GM12865 (cell line): Measurements from ENCODE around the gene COX4I2.

ENCODE experiments used
- DNase-seq: peaks from one replicate; pipeline ENCODE4 v3.0.0; 2010; ENCODE audit warnings: low read depth
- H3K4me3 ChIP-seq: 2 replicates; pipeline ENCODE4 v1.5.1; 2011; ENCODE audit warnings: mild to moderate bottlenecking, low read depth, low read length, control low read depth
- TF ChIP-seq, protein P1 (sequence below): IDR thresholded peaks from 2 replicates; pipeline ENCODE4 v1.5.1; 2011; ENCODE audit warnings: low read length, control low read depth, low read depth, inconsistent platforms; ENCODE audit not compliant: insufficient read depth; ENCODE audit errors: missing control alignments

Gene COX4I2

DNA sequence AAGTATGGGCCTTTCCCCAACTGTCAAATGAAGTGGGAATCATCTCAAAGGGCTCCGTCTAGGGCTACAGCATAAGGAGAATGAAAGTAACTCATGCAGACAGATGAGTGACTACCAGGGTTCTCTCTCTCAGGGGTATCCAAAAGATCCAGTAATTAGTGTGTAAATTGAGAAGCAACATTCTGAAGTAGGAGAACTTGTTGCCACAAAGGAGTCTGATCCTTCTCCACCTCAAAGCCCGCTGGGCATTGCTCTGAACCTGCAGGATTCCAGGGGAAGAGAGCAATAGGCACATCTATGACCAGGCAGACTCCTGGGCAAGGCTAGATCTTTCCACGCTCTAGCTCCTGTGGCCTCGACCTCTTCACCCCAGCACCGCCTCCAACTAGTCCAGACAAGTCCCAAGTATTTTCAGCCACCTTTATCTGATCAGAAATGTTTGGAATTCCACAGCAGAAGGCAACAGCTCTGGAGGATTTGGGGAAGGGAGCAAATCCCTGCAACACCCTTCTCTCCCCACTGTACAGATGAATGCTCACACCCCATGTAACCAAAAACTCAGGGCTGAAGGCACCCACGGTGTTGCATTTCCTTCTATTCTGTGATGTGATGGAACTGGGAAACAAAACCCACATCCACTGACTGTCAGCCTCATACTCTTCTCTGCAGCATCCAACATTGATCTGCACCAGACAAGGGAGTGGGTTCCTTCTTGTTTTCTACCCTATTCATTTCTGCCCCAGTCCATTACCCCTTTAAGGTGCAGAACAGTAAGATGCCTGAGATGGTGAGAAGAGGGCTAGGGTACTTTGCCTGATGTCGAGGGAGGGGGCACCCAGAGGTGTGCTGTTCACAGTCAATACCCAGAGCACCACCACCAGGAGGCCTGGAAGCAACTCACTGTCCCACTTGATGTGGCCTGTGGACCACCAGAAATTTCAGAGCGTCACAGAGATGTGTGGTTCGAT lies 41.0 kb downstream of the COX4I2 start:
- TF ChIP-seq, protein P1, sequence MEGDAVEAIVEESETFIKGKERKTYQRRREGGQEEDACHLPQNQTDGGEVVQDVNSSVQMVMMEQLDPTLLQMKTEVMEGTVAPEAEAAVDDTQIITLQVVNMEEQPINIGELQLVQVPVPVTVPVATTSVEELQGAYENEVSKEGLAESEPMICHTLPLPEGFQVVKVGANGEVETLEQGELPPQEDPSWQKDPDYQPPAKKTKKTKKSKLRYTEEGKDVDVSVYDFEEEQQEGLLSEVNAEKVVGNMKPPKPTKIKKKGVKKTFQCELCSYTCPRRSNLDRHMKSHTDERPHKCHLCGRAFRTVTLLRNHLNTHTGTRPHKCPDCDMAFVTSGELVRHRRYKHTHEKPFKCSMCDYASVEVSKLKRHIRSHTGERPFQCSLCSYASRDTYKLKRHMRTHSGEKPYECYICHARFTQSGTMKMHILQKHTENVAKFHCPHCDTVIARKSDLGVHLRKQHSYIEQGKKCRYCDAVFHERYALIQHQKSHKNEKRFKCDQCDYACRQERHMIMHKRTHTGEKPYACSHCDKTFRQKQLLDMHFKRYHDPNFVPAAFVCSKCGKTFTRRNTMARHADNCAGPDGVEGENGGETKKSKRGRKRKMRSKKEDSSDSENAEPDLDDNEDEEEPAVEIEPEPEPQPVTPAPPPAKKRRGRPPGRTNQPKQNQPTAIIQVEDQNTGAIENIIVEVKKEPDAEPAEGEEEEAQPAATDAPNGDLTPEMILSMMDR, result no peak
- no peak for DNase-seq
- no peak overlapping the region for H3K4me3 ChIP-seq

DNA sequence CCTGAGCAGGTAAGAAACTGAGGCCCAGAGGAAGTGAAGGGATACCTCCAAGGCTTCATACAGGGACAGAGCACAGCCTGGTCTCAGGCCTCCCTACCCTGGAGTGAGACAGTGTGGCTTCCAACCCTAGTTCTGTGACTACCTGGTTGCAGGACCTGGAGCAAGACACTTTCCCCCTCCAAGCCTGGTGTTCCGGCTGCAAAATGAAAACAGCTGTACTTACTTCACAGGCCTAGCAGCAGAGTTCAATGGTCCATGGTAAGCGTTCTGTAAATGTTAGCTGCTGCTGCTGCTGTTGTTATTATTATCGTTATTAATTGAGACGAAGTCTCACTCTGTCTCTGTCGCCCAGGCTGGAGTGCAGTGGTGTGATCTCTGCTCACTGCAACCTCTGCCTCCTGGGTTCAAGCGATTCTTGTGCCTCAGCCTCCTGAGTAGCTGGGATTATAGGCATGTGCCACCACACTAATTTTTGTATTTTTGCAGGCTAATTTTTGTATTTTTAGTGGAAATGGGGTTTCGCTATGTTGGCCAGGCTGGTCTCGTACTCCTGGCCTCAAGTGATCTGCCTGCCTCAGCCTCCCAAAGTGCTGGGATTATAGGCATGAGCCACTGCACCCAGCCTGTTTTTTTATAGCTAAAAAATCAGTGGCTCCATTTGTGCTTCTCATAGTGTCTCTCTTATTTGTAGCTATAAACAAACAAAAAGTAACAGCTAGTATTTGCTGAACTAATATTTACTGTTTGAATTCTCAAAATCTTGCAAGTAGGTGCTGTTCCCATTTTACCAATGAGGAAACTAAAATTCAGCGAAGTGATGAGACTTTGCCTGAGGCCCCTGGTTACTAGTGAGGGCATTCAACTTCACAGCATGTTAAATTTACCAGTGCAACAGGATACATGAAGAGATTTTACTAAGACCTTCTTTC lies 41.9 kb downstream of the COX4I2 start:
- TF ChIP-seq, protein P1, result no peak
- DNase-seq, result no peak
- no peak overlapping the region for H3K4me3 ChIP-seq

DNA sequence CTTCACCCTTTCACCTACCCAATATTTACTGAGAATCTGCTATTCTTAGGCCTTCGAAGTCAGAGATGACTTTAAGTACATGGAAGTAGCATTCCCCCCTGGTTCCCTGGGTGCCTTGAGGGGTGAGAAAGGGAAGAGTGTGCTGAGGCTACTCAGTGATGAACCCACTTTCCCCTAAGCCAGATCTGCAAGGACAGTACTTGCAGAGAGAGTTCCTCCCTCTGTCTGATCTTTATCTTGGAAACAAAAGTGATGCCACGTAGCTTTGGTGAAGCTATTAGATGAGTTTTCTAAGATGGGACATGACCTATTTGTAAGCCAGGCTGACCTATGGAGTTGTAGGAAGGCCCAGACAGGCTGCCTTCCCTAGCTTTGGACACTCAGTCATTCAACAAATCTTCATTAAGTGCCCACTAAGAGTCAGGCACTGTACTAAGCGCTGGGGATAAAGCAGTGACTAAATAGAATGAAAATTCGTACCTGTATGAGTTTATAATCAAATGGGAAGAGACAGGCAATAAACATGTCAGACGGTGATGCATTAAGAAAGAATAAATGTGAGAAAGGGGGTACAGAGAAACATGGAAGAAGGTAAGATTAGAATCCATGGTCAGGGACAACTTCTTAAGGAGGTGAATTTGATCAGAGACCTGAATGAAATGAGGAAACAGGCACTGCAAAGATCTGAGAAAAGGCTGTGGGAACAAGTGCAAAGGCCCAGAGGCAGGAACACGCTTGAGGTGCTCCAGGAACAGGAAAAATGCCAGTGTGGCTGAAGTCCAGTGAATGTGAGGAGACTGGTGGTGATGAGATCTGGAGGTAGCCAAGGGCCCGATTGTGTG lies 42.8 kb downstream of the COX4I2 start:
- DNase-seq, result no peak
- no peak overlapping the region for H3K4me3 ChIP-seq
- TF ChIP-seq, protein P1, result no peak

DNA sequence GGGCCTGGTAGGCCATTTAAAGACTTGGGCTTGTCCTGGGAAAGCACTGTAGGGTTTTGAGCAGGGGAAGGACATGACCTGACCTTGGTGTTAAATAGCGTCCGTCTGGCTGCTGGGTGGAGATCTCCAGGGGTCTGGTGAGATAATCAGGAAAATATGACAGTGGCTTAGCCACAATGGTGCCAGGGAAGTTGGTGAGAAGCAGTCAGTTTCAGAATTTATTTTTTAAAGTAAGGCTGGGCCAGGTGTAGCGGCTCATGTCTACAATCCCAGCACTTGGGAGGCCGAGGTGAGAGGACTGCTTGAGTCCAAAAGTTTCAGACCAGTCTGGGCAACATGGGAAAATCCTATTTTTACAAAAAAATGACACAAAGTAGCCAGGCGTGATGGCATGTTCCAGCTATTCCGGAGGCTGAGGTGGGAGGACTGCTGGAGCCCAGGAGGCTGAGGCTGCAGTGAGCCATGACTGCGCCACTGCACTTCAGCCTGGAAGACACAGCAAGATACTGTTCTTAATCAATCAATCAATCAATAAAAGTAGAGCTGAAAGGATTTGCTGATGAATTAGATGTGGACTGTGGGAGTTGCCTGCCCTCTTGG lies 43.5 kb downstream of the COX4I2 start:
- no peak overlapping the region for H3K4me3 ChIP-seq
- DNase-seq, result no peak
- TF ChIP-seq, protein P1, result no peak

DNA sequence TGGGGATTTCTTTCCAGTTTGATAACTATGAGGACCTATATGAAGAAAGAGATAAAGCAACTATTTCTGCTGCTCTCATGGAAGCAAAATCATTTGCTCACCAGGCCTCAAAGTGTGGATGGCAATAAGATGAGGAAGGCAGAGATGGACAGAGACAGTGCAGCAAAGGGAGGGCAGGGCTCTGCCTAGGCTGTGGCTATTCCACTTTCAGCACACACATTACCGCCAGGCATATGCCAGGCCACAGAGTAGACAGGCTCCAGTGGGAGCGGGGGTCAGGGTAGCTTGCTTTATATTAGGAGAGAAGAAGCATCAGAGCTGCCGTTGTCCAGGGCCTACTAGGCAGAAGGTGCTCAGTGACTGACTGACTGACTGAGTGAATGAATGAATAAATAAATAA lies 44.1 kb downstream of the COX4I2 start:
- DNase-seq, result no peak
- TF ChIP-seq, protein P1, result no peak
- no peak overlapping the region for H3K4me3 ChIP-seq

DNA sequence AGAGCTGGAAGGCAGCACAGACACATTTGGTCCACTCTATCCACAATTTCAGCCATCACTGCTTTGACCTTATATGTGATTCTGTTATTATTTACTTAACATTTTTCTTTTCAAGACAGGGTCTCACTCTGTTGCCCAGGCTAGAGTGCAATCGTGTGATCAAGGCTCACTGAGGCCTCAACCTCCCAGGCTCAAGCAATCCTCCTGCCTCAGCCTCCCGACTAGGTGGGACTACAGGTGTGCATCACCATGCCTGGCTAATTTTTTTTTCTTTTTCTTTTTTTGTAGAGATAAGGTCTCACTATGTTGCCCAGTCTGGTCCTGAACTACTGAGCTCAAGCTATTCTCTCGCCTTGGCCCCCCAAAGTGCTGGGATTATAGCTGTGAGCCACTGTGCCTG lies 44.6 kb downstream of the COX4I2 start:
- TF ChIP-seq, protein P1, result no peak
- no peak for DNase-seq
- H3K4me3 ChIP-seq, result no peak overlapping the region
